Breast epithelium (tissue), 4 donors: ENCODE results near the gene PADI4. TPM values are rescaled to one million over a fixed set of nuclear protein-coding genes. Genes with fewer than 3 reads are reported as not detected.

Experiments
- DNase-seq, 2 donors: peaks; one replicate each; pipeline ENCODE4 v3.0.0-alpha.2; 2019; ENCODE audit warnings: low spot score in 2 of 2
- H3K27ac ChIP-seq, 2 donors: fragments of 200-600 bp; sonication (generic) in 1 of 2; one replicate each; pipeline ENCODE4 v1.5.1; 2016 to 2019; ENCODE audit warnings: mild to moderate bottlenecking in 1 of 2
- H3K27me3 ChIP-seq, 2 donors: fragments of 200-600 bp; sonication (generic) in 1 of 2; one replicate each; pipeline versions ENCODE4 v1.5.1 to v1.6.0; 2017 to 2019; ENCODE audit warnings: control low read depth in 1 of 2, mild to moderate bottlenecking in 1 of 2
- H3K36me3 ChIP-seq: fragments of 200-600 bp; one replicate; pipeline ENCODE4 v1.5.1; 2019
- H3K4me1 ChIP-seq, 2 donors: fragments of 200-600 bp; sonication (generic); one replicate each; pipeline ENCODE4 v1.5.1; 2016 to 2019; ENCODE audit warnings: control low read depth in 1 of 2
- H3K4me3 ChIP-seq, 3 donors: fragments of 200-600 bp; sonication (generic); 1 replicate in 2 of 3; 2 replicates in 1 of 3; pipeline ENCODE4 v1.5.1; 2016 to 2019; ENCODE audit warnings: mild to moderate bottlenecking in 3 of 3, moderate library complexity in 2 of 3
- H3K9me3 ChIP-seq, 2 donors: fragments of 200-600 bp; sonication (generic) in 1 of 2; one replicate each; pipeline ENCODE4 v1.5.1; 2016 to 2019; ENCODE audit warnings: control low read depth in 1 of 2
- CTCF ChIP-seq, 3 donors: fragments of 450-650 bp; IDR thresholded peaks; one replicate each; pipeline ENCODE4 v1.5.1; 2016 to 2017; ENCODE audit warnings: antibody characterized with exemption in 3 of 3, mild to moderate bottlenecking in 3 of 3, moderate library complexity in 3 of 3
- POLR2A ChIP-seq: fragments of 450-650 bp; IDR thresholded peaks from one replicate; pipeline ENCODE4 v1.6.1; 2016; ENCODE audit warnings: antibody characterized with exemption, mild to moderate bottlenecking, moderate library complexity
- POLR2AphosphoS5 ChIP-seq, 3 donors: sonication (generic); formaldehyde crosslinking; IDR thresholded peaks; one replicate each; pipeline ENCODE4 v1.6.1; 2017; ENCODE audit warnings: antibody characterized with exemption in 3 of 3
- intact Hi-C: fragments of 100-400 bp; cut with DNase I; formaldehyde crosslinking; loops from one replicate; pipeline ENCODE4 v1.15.1; 2023; ENCODE audit warnings: low total_unique reads
- total RNA-seq, 3 donors: library from RNA; depleted of rRNA; stranded (reverse); fragments of >200 nt; gene quantifications; one replicate each; pipeline ENCODE4 v1.1.0, GENCODE V29; 2016

PADI4 gene
- total RNA-seq, 3 donors from 2014 or later, result 1.3 TPM; not detected in 2

- Histone ChIP-seq H3K27ac (no peak overlapping the region), H3K4me1 (no peaks in the 10 kb centered on the region), H3K9me3 (no peaks in the 10 kb centered on the region), H3K4me3 (no peak overlapping the region), H3K27me3 (no peaks in the 10 kb centered on the region), H3K36me3 (no peaks in the 10 kb centered on the region)
- no peak for TF ChIP-seq CTCF (IDR thresholded peaks at IDR 0.05)
- no peak for TF ChIP-seq POLR2AphosphoS5 (IDR thresholded peaks at IDR 0.05)
- no peak for TF ChIP-seq POLR2A
- intact Hi-C loops, result no loop called here
- no peak for DNase-seq
Observed at GRCh38 chr1:17328855-17329254, 20.9 kb downstream of the PADI4 start.

GRCh38 chr1:17329610-17330009, 21.6 kb downstream of the PADI4 start:
- no peak for DNase-seq
- H3K27ac ChIP-seq, result no peak overlapping the region
- no peaks in the 10 kb centered on the region for H3K27me3 ChIP-seq
- H3K9me3 ChIP-seq, result no peaks in the 10 kb centered on the region
- intact Hi-C loops, result no loop called here
- no peaks in the 10 kb centered on the region for H3K4me1 ChIP-seq
- H3K36me3 ChIP-seq, result no peaks in the 10 kb centered on the region
- TF ChIP-seq POLR2A (no peak), POLR2AphosphoS5 (IDR thresholded peaks at IDR 0.05) (no peak), CTCF (IDR thresholded peaks at IDR 0.05) (no peak)
- no peak overlapping the region for H3K4me3 ChIP-seq

GRCh38 chr1:17330856-17331255, 22.9 kb downstream of the PADI4 start:
- intact Hi-C loops, result no loop called here
- Histone ChIP-seq H3K27ac (no peak overlapping the region), H3K27me3 (no peaks in the 10 kb centered on the region), H3K4me1 (no peaks in the 10 kb centered on the region), H3K9me3 (no peaks in the 10 kb centered on the region), H3K4me3 (no peak overlapping the region), H3K36me3 (no peaks in the 10 kb centered on the region)
- TF ChIP-seq CTCF (IDR thresholded peaks at IDR 0.05) (no peak), POLR2AphosphoS5 (IDR thresholded peaks at IDR 0.05) (no peak), POLR2A (no peak)
- no peak for DNase-seq

- Histone ChIP-seq H3K9me3 (no peaks in the 10 kb centered on the region), H3K4me1 (no peaks in the 10 kb centered on the region), H3K27ac (no peak overlapping the region), H3K27me3 (no peaks in the 10 kb centered on the region), H3K36me3 (no peaks in the 10 kb centered on the region), H3K4me3 (no peak overlapping the region)
- intact Hi-C loops, result no loop called here
- DNase-seq, result no peak
- no peak for TF ChIP-seq CTCF (IDR thresholded peaks at IDR 0.05)
- no peak for TF ChIP-seq POLR2A
- no peak for TF ChIP-seq POLR2AphosphoS5 (IDR thresholded peaks at IDR 0.05)
Observed at GRCh38 chr1:17333081-17333480, 25.1 kb downstream of the PADI4 start.

GRCh38 chr1:17335821-17336710, 28.1 kb downstream of the PADI4 start:
- Histone ChIP-seq H3K4me1 (no peaks in the 10 kb centered on the region), H3K9me3 (no peaks in the 10 kb centered on the region), H3K4me3 (no peak overlapping the region), H3K27ac (no peak overlapping the region), H3K27me3 (no peaks in the 10 kb centered on the region), H3K36me3 (no peaks in the 10 kb centered on the region)
- intact Hi-C loops, result no loop called here
- peak; percentile 54 to 83 for DNase-seq
- TF ChIP-seq CTCF (IDR thresholded peaks at IDR 0.05), result peak; percentile 59 to 80 (median 59)
- TF ChIP-seq POLR2A, result no peak
